Activated naive CD4-positive, alpha-beta T cell treated with anti-CD3 and anti-CD28 coated beads, Interleukin-2, amount 50 U/mL, for 72 hours (primary cell): ENCODE measurements around the gene CHST3. TPM values are rescaled to one million over a fixed set of nuclear protein-coding genes. Genes with fewer than 3 reads are reported as not detected.
A peak's percentile ranks its signal among the peaks of the same experiment; 100 is the strongest.

Source experiments
- ATAC-seq, 2 donors: fragments of 150-1000 bp; cut with Tn5 transposase; 2 replicates each; pipeline ENCODE4 v1.10.0; 2021; ENCODE audit warnings: mild to moderate bottlenecking in 2 of 2, moderate library complexity in 2 of 2
- DNase-seq, 2 donors: peaks; one replicate each; pipeline ENCODE4 v3.0.0; 2021 to 2022; ENCODE audit warnings: low spot score in 2 of 2
- H3K27ac Mint-ChIP-seq, 2 donors: one replicate each; pipeline ENCODE4 v1.8.0; 2022; ENCODE audit warnings: mild to moderate bottlenecking in 2 of 2, mixed read lengths in 2 of 2
- H3K36me3 Mint-ChIP-seq, 2 donors: one replicate each; pipeline ENCODE4 v1.8.0; 2022; ENCODE audit warnings: mixed read lengths in 2 of 2
- H3K9me3 Mint-ChIP-seq, 2 donors: one replicate each; pipeline ENCODE4 v1.8.0; 2022; ENCODE audit warnings: mixed read lengths in 2 of 2
- total RNA-seq, 2 donors: library from RNA; stranded (reverse); gene quantifications; one replicate each; pipeline ENCODE4 v1.2.3, GENCODE V29; 2022

CHST3 gene
- total RNA-seq, 2 donors from 2014 or later: 0.16 to 0.88 TPM

- peaks cover 6 to 16% of the 10 kb centered on the region in 2 donors for H3K9me3 Mint-ChIP-seq
- no peak overlapping the region for H3K27ac Mint-ChIP-seq
- peaks cover 9 to 16% of the 10 kb centered on the region in 2 donors for H3K36me3 Mint-ChIP-seq
- no peak for DNase-seq
- ATAC-seq: peak; percentile 20 to 80
Measured at GRCh38 chr10:71939861-71940474, 24.2 kb upstream of the CHST3 start.

GRCh38 chr10:71940752-71941151, 23.4 kb upstream of the CHST3 start:
- ATAC-seq (no peak), DNase-seq (no peak)
- H3K27ac Mint-ChIP-seq: no peak overlapping the region
- H3K9me3 Mint-ChIP-seq: peaks cover 7 to 18% of the 10 kb centered on the region in 2 donors
- H3K36me3 Mint-ChIP-seq: peaks cover 11 to 16% of the 10 kb centered on the region in 2 donors

- H3K36me3 Mint-ChIP-seq: peaks cover 16 to 22% of the 10 kb centered on the region in 2 donors
- ATAC-seq (no peak), DNase-seq (no peak)
- H3K27ac Mint-ChIP-seq: no peak overlapping the region
- peaks cover 12 to 23% of the 10 kb centered on the region in 2 donors for H3K9me3 Mint-ChIP-seq
Measured at GRCh38 chr10:71941318-71941717, 22.9 kb upstream of the CHST3 start.

GRCh38 chr10:71945819-71946474, 18.2 kb upstream of the CHST3 start:
- ATAC-seq: no peak
- Mint-ChIP-seq H3K36me3 (peaks cover 18 to 32% of the 10 kb centered on the region in 2 donors), H3K9me3 (peaks cover 19 to 21% of the 10 kb centered on the region in 2 donors), H3K27ac (no peak overlapping the region)
- DNase-seq: no peak

- Mint-ChIP-seq H3K27ac (no peak overlapping the region), H3K36me3 (peaks cover 18 to 32% of the 10 kb centered on the region in 2 donors), H3K9me3 (peaks cover 19 to 21% of the 10 kb centered on the region in 2 donors)
- DNase-seq: no peak
- ATAC-seq: no peak
Measured at GRCh38 chr10:71946700-71947099, 17.5 kb upstream of the CHST3 start.

- peaks cover 18 to 27% of the 10 kb centered on the region in 2 donors for H3K36me3 Mint-ChIP-seq
- peaks cover 14 to 21% of the 10 kb centered on the region in 2 donors for H3K9me3 Mint-ChIP-seq
- ATAC-seq (no peak), DNase-seq (no peak)
- H3K27ac Mint-ChIP-seq: no peak overlapping the region
Measured at GRCh38 chr10:71948496-71949067, 15.6 kb upstream of the CHST3 start.

GRCh38 chr10:71950683-71951082, 13.5 kb upstream of the CHST3 start:
- ATAC-seq: no peak
- H3K27ac Mint-ChIP-seq: no peak overlapping the region
- peaks cover 18 to 21% of the 10 kb centered on the region in 2 donors for H3K9me3 Mint-ChIP-seq
- peaks cover 23 to 26% of the 10 kb centered on the region in 2 donors for H3K36me3 Mint-ChIP-seq
- DNase-seq: no peak

GRCh38 chr10:71952745-71953144, 11.4 kb upstream of the CHST3 start:
- Mint-ChIP-seq H3K27ac (no peak overlapping the region), H3K36me3 (peaks cover 6 to 7% of the 10 kb centered on the region in 2 donors), H3K9me3 (peaks cover 6 to 11% of the 10 kb centered on the region in 2 donors)
- no peak for ATAC-seq
- DNase-seq: no peak

GRCh38 chr10:71957546-71958275, 6.5 kb upstream of the CHST3 start:
- Mint-ChIP-seq H3K36me3 (peaks cover 0 to 6% of the 10 kb centered on the region in 2 donors), H3K27ac (no peak overlapping the region), H3K9me3 (peaks cover 0 to 5% of the 10 kb centered on the region in 2 donors)
- no peak for ATAC-seq
- DNase-seq: peak in 1 of 2 donors; percentile 6

GRCh38 chr10:71959526-71959925, 4.7 kb upstream of the CHST3 start:
- no peak overlapping the region for H3K27ac Mint-ChIP-seq
- DNase-seq (no peak), ATAC-seq (no peak)
- peaks cover 0 to 4% of the 10 kb centered on the region in 2 donors for H3K9me3 Mint-ChIP-seq
- peaks cover 0 to 5% of the 10 kb centered on the region in 2 donors for H3K36me3 Mint-ChIP-seq

GRCh38 chr10:71961831-71962230, 2.4 kb upstream of the CHST3 start:
- Mint-ChIP-seq H3K36me3 (no peaks in the 10 kb centered on the region), H3K9me3 (no peaks in the 10 kb centered on the region), H3K27ac (no peak overlapping the region)
- no peak for DNase-seq
- ATAC-seq: no peak

- no peaks in the 10 kb centered on the region for H3K9me3 Mint-ChIP-seq
- DNase-seq (no peak), ATAC-seq (no peak)
- no peak overlapping the region for H3K27ac Mint-ChIP-seq
- H3K36me3 Mint-ChIP-seq: no peaks in the 10 kb centered on the region
Measured at GRCh38 chr10:71962901-71963300, 1.3 kb upstream of the CHST3 start.

- Mint-ChIP-seq H3K9me3 (no peaks in the 10 kb centered on the region), H3K27ac (no peak overlapping the region), H3K36me3 (no peaks in the 10 kb centered on the region)
- ATAC-seq (peak in 1 of 2 donors; percentile 27), DNase-seq (no peak)
Measured at GRCh38 chr10:71963351-71964097, 671 bp upstream of the CHST3 start.

GRCh38 chr10:71964743-71965515, 734 bp downstream of the CHST3 start:
- peak; percentile 75 to 85 for ATAC-seq
- H3K27ac Mint-ChIP-seq: peak overlapping the region in 1 of 2 donors; percentile 13
- H3K9me3 Mint-ChIP-seq: no peaks in the 10 kb centered on the region
- peak in 1 of 2 donors; percentile 48 for DNase-seq
- H3K36me3 Mint-ChIP-seq: no peaks in the 10 kb centered on the region

- Mint-ChIP-seq H3K36me3 (no peaks in the 10 kb centered on the region), H3K9me3 (no peaks in the 10 kb centered on the region), H3K27ac (no peak overlapping the region)
- no peak for DNase-seq
- no peak for ATAC-seq
Measured at GRCh38 chr10:71965623-71966022, 1.4 kb downstream of the CHST3 start.
